ENCODE measurements around the gene PSMA4. TPM values are rescaled to one million over a fixed set of nuclear protein-coding genes. Genes with fewer than 3 reads are reported as not detected.
"Not testable (repeated sequence)": the region's sequence is repeated elsewhere in the genome, so short reads cannot be mapped to it uniquely, and the experiment has no call there.

The PSMA4 gene
- total and polyA plus RNA-seq, 10 donors, result 99.0 to 243 (median 120) TPM

DNA sequence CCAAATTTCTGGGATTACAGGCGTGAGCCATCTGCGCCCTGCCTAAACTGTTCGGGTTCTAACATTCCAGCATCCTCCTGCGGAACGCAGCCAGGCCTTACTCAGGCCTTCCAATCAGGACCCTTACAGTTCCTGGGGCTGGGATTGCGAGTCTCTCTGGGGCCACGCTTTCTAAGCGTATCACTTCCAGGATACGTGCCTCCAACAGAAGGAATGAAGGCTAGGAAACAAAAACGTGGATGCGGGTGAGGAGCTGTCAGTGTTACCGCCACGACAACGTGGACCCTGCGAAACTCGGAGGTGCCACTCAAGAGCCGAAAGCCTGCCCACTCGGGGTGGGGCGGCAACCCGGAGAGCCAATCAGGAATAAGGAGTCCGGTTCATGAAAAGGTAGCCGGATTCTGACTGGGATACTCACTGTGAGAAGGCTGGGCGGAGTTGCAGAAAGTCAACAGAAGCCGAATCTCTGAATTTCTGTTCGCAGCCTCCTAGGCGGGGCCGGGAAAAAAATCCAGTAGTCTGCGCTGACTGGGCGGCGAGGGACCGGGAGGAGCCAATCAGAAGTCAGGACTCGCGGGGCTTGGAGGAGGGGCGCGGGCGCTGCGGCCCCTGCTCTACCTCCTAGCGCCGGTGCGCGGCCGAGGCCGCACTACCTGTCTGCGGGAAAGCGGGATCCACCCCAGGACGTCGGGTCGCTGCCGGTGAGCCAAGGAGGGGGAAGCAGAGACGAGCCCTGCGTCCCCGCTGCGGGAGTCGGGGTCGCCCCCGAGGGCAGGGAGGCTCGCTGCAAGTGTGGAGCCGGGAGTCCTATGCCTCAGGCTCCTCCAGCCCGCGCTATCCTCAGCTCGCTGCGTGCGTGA is 33.0 kb upstream of the PSMA4 start, which contains the start of gene HYKK:
Gene HYKK, plus strand, starts transcription at position 607 of the 860 bp plus-strand sequence. CDS start 5,512 bp downstream, outside the sequence.
- peak within 1 kb of the TSS; percentile 60 to 89 (median 78) for H3K4me3 ChIP-seq
- TF ChIP-seq POLR2AphosphoS5 (IDR thresholded peaks at IDR 0.05) (peak; percentile 33 to 78 (median 77)), POLR2A (IDR thresholded peaks at IDR 0.05) (no peak)
- TF ChIP-seq, protein P1, sequence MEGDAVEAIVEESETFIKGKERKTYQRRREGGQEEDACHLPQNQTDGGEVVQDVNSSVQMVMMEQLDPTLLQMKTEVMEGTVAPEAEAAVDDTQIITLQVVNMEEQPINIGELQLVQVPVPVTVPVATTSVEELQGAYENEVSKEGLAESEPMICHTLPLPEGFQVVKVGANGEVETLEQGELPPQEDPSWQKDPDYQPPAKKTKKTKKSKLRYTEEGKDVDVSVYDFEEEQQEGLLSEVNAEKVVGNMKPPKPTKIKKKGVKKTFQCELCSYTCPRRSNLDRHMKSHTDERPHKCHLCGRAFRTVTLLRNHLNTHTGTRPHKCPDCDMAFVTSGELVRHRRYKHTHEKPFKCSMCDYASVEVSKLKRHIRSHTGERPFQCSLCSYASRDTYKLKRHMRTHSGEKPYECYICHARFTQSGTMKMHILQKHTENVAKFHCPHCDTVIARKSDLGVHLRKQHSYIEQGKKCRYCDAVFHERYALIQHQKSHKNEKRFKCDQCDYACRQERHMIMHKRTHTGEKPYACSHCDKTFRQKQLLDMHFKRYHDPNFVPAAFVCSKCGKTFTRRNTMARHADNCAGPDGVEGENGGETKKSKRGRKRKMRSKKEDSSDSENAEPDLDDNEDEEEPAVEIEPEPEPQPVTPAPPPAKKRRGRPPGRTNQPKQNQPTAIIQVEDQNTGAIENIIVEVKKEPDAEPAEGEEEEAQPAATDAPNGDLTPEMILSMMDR (IDR thresholded peaks at IDR 0.05 in 8 of 11, conservative IDR thresholded peaks at IDR 0.05 in 3 of 11), result peak in 5 of 11 experiments; percentile 13 to 34 (median 21)
- H3K27me3 ChIP-seq (replicated peaks in 1 of 7), result peaks cover 0 to 31% (median 0%) of the 10 kb centered on the region in 7 donors
- H3K36me3 ChIP-seq, result peaks cover 0 to under 1% (median 0%) of the 10 kb centered on the region in 6 donors
- 2 to 4% (median 3%) methylated on average over 41 to 63 of the region's 63 CpGs for WGBS, 5 donors
- intact Hi-C loops (cut with DNase I; ENCODE audit: low total_unique reads), result no loop called here
- H3K27ac ChIP-seq, result peak within 1 kb of the TSS in 5 of 8 donors; percentile 33 to 70 (median 65)
- peaks cover 0 to 23% (median 15%) of the 10 kb centered on the region in 6 donors for H3K4me1 ChIP-seq
- DNase-seq, result peak; percentile 90
- peaks cover 0 to 1% (median 0%) of the 10 kb centered on the region in 8 donors for H3K9me3 ChIP-seq

GRCh38 chr15:78507831-78508160 is 32.4 kb upstream of the PSMA4 start:
- no peak for DNase-seq
- Histone ChIP-seq H3K4me1 (peaks cover 0 to 23% (median 15%) of the 10 kb centered on the region in 6 donors), H3K27me3 (replicated peaks in 1 of 7) (peaks cover 0 to 31% (median 0%) of the 10 kb centered on the region in 7 donors), H3K27ac (peak overlapping the region in 5 of 8 donors; percentile 33 to 70 (median 65)), H3K9me3 (no peaks in the 10 kb centered on the region), H3K4me3 (peak overlapping the region; percentile 60 to 89 (median 78)), H3K36me3 (no peaks in the 10 kb centered on the region)
- TF ChIP-seq, protein P1 (IDR thresholded peaks at IDR 0.05 in 8 of 11, conservative IDR thresholded peaks at IDR 0.05 in 3 of 11), result peak in 1 of 11 experiments; percentile 0
- no peak for TF ChIP-seq POLR2A (IDR thresholded peaks at IDR 0.05)
- intact Hi-C loops (cut with DNase I; ENCODE audit: low total_unique reads), result no loop called here
- 1 to 3% (median 2%) methylated on average over 9 to 13 of the region's 13 CpGs for WGBS, 5 donors

- H3K4me3 ChIP-seq, result peak overlapping the region in 7 of 8 donors; percentile 60 to 89 (median 75)
- H3K9me3 ChIP-seq, result no peaks in the 10 kb centered on the region
- no peak overlapping the region for H3K27ac ChIP-seq
- TF ChIP-seq POLR2A (IDR thresholded peaks at IDR 0.05) (no peak), POLR2AphosphoS5 (IDR thresholded peaks at IDR 0.05) (no peak)
- TF ChIP-seq, protein P1 (IDR thresholded peaks at IDR 0.05 in 8 of 11, conservative IDR thresholded peaks at IDR 0.05 in 3 of 11), result no peak
- no peak for DNase-seq
- H3K27me3 ChIP-seq (replicated peaks in 1 of 7), result peaks cover 0 to 31% (median 0%) of the 10 kb centered on the region in 7 donors
- H3K36me3 ChIP-seq, result no peaks in the 10 kb centered on the region
- 38 to 51% (median 48%) methylated on average over 6 of the region's 6 CpGs for WGBS, 5 donors
- H3K4me1 ChIP-seq, result peaks cover 0 to 23% (median 15%) of the 10 kb centered on the region in 6 donors
- intact Hi-C loops (cut with DNase I; ENCODE audit: low total_unique reads), result no loop called here
Observed at GRCh38 chr15:78508272-78508671, 32.0 kb upstream of the PSMA4 start.

GRCh38 chr15:78509726-78510312 is 30.4 kb upstream of the PSMA4 start:
- TF ChIP-seq POLR2A (IDR thresholded peaks at IDR 0.05) (no peak), POLR2AphosphoS5 (IDR thresholded peaks at IDR 0.05) (no peak)
- TF ChIP-seq, protein P1 (IDR thresholded peaks at IDR 0.05 in 8 of 11, conservative IDR thresholded peaks at IDR 0.05 in 3 of 11), result no peak
- Histone ChIP-seq H3K9me3 (no peaks in the 10 kb centered on the region), H3K27me3 (replicated peaks in 1 of 7) (peaks cover 0 to 31% (median 0%) of the 10 kb centered on the region in 7 donors), H3K36me3 (no peaks in the 10 kb centered on the region), H3K27ac (no peak overlapping the region), H3K4me3 (no peak overlapping the region), H3K4me1 (peaks cover 0 to 23% (median 15%) of the 10 kb centered on the region in 6 donors)
- WGBS, 5 donors, result 57 to 78% (median 74%) methylated on average over 6 of the region's 6 CpGs
- intact Hi-C loops (cut with DNase I; ENCODE audit: low total_unique reads), result no loop called here
- no peak for DNase-seq

GRCh38 chr15:78520035-78520434 is 20.2 kb upstream of the PSMA4 start:
- H3K27me3 ChIP-seq (replicated peaks in 1 of 7); H3K36me3 ChIP-seq; H3K27ac ChIP-seq; intact Hi-C loops (cut with DNase I; ENCODE audit: low total_unique reads); H3K9me3 ChIP-seq; H3K4me3 ChIP-seq; DNase-seq; H3K4me1 ChIP-seq: not testable (repeated sequence)
- 81 to 96% (median 89%) methylated on average over 2 to 3 of the region's 3 CpGs for WGBS, 5 donors

All from spleen (tissue), 11 donors.